Activated CD8-positive, alpha-beta memory T cell treated with anti-CD3 and anti-CD28 coated beads for 48 hours (primary cell): ENCODE results near the gene SLIT3.

Source experiments
- DNase-seq, 3 experiments: peaks; one replicate each; pipeline ENCODE4 v3.0.0-alpha.2; 2020; ENCODE audit warnings: low read depth in 2 of 3, low spot score in 2 of 3

The SLIT3 gene

DNA sequence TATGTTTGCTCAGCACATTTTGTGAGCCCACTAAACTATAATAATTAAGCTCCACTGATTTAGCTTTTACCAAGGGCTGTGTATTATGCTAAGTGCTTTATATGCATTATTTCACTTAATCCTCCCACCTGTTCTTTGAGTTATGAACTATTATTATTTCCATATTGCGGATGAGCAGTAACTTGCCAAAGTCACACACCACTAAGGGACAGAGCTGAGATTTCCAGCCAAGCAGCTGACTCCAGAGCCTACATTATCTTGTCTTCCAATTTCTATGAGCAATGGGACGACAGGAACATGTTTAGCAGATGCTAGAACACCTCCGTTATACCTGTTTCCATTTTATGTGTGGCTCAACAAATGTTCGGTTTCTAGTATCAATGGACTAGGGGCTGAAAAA, 484.3 kb downstream of the SLIT3 start:
- no peak for DNase-seq

DNA sequence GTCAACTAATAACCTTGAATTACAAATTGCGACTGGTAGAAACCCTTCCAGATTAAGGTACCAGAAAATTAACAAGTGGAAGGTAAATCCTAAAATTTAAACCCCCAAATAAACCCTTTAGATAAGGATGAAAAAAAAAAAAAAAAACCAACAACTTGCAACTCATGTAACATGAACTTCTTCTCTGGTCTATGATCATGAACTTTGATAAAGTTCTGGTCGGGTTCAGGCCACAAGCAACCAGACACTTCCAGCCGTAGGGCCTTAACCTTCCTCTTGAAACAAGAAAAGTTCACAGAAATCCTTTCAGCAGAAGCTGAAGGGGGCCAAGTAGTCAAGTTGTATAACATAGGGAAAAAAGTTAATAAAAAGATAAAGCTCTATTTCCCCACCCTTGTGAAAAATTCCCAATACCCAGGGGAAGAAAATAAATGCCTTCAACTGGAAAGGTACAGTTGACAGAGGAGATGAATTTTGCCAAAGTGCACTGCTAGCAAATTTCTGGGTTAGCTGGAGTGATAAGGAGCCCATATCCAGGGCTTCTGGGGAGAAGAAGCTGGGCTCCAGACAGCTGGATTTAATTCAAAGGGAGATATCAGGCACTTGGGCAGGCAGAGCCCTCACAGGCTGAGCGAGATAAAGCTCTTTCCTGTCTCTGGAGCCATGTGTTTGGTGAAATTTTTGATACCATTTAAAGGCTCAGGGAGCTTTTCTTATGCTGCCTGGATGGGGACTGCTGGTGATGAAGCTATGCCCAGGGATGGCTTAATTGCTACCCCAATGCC, 487.6 kb downstream of the SLIT3 start:
- DNase-seq: no peak

DNA sequence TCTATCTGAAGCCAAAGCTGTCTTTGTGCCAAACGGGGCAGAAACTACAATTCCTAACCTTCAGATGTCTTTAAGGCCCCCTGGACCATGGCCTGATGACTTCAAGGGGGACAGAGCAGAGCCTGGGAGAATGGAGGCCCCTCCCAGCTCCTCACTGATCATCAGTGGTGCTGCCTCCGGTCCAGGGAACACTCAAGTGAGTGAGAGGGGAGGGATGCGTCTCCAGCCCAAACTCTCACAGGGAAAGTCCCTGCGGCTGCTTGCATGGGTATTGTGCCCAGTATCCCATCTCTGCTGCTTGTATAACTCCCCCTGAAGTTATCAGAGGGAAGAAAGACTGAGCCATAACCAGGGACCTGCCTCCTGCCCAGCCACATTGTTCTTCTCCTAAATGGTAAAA, 490.3 kb downstream of the SLIT3 start:
- no peak for DNase-seq

DNA sequence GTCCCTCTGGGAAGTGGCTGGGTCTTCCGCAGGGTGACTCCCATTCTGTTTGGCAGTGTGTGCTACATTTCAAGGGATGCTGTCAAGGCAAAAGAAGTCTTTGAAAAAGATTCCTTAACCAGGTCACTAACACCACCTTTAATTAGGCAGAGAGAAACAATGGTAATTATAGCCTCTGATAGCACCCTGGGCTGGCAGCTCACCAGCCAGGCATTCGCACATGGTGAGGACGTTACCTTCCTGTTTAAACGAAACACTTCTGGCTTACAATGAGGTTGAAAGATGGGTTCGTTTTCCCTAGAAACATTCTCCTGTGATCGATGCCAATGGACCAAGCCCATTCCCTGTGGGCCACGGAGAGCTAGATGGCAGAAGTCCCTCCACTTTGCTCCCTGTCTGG, 491.7 kb downstream of the SLIT3 start:
- DNase-seq: no peak

DNA sequence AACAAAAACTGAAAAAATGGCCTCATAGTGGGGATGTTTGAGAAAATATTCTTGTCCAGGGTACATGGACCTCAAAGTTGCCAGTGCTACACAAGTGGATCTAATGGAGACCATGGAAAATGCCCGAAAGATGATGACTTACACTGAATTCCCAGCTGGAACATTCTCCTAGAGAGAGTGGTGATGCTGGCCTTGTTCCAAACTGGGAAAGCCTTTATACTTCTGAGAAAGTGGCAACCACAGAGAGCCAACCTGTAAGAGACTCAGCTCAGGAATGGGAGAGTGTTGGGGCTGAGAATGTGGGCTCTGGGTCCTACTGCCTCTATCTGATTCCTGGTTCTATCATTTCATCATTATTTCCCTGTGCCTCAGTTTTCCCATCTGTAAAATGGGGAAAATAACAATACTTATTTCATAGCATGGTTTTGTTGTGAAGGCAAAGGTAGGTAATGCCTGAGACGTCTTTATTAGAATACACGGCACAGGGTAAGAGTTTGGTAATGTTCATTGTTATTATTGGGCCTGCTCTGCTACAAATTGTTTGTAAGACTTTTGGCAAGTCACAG, 492.8 kb downstream of the SLIT3 start:
- no peak for DNase-seq

DNA sequence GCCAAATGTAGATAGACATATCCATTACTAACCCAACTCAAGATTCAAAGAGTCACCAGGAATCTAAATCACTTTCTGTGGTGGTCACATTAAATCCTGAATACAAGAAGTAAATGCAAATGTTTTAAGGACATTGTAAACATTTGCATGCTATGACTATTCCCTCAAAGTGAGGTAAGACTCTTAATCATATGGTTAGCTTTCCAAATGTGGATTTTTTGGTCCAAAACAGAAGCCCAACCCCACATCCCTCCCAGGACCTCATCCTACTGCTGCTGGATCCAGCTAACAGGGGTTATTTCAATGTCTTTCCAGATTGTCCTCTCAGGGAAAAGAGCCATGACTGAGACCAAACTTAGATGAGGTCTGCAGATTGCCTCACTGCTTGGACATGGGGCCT, 493.7 kb downstream of the SLIT3 start:
- DNase-seq: no peak

DNA sequence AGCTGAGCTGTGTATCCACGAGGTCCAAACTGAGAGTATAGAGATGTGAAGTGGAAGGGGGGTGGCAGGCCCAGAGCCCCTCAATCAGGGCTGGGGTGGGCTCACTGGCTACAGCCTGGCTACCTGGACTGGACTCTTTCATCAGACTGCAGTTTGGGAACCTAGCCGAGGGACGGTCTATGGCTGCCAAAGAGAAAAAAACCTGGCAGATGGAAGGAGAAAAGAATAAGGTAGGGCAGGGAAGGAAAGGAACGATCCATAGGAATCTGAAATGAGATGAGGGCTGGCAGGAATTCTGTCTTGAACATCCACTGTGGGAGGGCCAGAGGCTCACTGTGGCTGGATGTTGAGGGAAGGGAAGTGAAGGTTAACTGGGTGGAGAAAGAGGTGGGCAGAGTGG, 497.4 kb downstream of the SLIT3 start:
- no peak for DNase-seq

DNA sequence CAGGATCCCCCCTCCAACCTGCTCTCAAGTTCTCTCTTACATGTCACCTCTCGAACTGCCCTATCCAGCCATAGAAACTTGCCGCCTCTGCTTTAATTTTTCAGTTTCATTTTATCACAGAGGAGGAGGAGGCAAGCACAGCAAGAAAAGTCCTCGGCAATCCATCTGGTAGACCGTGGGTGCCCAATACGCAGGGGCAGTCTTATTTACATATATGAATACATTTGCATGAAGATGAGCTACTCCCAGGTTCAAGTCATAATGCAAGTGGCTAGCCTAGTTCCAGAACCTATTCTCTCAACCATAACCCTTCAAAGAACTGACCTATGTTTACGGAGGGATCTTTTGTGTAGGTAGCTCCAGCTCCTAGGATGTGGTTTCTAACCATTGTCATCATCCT, 498.6 kb downstream of the SLIT3 start:
- DNase-seq: no peak

DNA sequence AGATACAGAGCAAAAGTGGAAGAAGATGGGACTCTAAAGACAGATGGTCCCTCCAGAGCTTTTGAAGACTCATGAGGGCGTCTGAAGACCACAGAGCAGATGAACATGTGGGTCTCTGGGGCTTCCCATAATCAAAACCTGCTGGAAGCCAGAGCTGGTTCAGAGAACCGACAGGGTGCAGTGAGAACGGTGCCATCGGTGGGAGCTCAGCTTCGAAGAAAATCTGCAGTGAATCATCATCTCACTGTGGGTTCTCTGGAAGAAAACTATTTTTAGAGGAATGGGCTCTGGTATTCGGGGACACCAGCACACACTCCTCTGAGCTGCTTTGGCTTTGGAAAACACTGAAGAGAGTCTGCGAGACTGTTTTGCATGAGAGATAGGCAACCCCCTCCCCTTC, 499.4 kb downstream of the SLIT3 start:
- no peak for DNase-seq

DNA sequence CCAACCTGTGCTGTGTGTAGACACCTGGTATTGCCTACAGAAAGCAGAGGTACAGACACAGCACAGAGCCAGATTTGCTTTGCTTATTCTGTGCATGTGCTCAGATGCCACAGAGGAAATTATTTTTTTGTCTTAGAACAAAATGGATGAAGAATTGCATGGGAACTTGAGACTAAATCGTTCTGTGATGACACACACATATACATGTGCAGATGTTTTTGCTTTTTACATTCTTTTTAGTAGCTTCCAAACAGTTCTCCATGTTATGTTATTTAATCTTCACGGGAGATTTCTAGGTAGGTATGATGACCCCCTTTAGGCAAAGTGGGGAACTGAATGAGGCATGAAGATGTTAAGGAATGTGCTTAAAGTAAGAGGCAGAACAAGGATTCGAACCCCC, 500.2 kb downstream of the SLIT3 start:
- no peak for DNase-seq

DNA sequence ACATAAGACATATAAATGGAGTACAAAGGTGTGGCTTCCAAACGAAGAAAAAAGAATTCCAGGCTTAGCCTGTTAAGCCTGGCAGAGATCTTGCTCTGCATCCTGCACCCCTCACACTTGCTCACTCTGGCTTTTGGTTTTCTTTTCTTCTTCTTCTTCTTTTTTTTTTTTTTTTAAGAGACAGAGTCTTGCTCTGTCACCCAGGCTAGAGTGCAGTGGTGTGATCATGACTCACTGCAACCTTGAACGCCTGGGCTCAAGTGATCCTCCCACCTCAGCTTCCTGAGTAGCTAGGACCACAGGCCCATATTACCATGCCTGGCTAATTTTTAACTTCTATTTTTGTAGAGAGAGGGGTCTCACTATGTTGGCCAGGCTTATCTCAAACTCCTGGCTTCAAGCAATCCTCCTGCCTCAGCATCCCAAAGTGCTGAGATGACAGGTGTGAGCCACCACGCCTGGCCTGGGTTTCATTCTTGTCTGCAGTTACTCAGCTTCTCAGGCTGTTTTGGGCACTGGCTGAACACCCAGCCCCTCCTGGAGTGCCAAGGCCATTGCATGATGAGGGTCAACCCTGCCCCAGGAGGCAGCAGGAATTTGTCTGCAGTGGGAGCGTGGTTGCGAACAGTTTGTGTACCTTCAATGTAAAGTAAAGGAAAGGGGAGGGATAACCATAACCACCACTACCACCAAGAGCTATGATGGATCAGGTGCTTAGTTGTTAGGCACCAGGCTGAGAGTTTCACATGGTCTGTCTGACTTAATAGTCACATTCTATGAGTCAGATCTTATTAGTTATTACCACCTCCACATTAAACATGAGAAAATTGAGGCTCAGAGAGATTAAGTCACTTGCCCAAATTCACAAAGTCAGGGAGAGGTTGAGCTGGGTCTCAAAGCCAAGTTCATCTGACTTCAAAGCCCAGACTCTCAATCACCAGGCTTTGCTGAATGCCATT, 502.6 kb downstream of the SLIT3 start:
- DNase-seq: no peak

DNA sequence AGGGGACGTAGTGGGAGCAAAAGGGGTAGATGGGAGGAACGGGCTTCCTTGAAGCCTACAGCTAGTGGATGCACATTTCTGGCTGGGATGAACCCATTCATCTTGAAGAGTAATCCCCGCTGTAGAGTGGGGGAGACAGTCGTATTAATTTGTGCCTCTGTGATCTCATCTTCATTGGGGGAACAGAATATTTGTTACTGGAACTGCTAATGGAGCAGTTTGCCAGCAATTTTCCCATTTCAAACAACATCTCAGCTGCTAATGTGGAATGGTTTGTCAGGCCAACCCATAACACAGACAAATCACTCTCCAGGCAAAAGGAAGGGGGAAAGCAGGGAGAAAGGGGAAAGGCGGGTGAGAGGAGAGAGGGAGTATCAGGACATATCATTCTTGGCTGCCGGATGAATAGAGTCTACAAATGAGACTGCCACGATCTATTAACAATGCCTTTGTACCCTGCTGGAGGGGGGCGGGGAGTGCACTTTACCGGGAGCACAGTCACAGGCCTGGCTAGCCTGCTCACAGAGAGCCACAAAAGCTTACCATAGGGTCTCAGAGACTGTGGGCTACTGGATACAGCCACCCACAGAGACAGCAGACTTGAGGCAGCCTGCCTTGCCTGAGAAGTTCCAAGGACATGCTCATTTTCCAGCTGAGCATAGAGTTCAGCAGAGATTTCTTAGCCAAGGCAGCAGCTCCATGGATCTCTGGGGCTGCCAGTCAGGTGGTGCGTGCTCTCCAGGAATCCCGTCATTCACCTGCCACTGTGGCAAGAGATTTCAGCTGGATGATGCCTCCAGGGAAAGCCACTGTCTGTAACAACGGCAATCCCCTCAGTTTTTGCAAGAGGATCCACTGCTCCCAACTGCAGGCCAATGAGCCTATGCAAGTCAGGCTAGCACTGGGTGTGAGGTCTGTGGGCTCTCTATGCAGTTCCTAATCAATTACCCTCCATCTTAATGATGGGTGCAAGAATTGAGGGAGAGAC, 504.1 kb downstream of the SLIT3 start:
- DNase-seq: no peak

DNA sequence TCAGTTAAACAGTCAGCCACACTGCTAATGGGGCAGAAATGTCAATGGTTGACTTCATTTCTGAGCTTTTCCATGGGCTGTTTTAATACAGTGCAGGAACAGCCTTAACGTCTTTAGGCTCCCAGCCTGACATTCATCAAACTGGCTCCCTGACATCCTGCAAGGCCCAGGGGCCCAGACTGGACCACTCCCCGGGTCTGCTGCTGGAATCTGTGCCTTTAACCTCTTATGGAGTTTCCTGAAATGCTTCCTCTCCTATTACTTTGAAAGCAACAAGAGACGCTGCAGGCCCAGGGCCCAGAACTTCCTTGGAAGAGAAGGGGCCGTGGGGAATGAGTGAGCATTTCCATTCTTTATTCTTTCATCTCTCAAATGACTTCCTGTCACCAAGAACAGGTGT, 504.9 kb downstream of the SLIT3 start:
- DNase-seq: no peak

DNA sequence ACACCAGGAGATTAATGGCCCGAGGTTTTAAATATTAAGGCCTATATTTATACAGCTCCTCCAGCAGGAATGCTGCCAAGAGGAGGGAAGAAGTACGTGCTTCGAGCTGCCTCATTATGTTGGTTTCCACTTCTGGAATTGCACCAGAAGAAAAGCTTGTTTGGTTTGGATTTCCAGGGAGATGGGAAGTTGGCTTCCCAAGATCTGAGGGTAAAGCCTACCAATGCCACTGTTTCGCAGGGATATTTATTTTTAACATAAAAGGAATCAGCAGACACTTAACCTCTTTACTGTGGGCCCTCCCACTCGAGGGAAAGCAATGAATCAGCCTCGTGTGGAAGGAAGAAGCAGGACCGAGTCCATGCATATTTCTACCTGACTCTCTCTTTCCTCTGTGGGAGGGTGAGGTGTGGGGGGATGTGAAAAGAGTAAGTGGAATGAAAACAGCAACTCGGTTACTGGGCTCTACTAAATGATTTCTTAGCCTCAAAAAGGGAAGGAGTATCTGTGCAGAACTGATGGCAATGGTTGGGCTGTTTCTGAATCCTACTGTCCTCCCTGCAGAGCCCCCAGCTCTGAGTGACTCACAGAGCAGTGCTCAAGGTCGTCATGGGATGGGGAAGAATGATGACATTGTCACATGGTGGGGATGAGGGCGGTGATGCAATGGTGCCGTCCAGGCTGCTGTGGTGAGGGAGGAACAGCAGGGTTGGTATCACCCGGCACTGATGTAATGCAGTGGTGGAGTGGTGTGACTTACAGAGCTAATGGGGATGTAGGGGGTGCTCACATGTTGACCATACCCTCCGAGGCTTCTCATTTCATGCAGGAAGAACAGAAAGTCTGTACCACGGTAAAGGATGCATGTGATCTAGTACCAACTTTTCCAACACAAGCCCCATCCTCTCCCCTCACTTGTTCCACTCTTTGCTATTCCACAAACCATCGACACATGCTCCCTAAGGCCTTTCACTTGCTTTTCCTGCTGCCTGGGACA, 506.8 kb downstream of the SLIT3 start:
- DNase-seq: no peak

DNA sequence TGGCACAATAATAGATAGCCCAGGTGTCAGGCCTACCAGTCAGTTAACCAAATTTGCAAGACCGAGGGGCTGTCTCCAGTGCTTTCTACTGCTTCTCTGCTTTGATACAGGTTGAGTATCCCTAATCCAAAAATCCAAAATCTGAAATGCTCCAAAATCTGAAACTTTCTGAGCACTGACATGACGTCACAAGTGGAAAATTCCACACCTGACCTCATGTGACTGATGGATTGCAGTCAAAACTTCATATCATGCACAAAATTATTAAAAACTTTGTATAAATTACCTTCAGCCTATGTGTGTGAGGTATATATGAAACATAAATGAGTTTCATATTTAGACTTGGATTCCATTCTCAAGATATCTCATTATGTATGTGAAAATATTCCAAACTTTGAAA, 508.3 kb downstream of the SLIT3 start:
- DNase-seq: no peak

DNA sequence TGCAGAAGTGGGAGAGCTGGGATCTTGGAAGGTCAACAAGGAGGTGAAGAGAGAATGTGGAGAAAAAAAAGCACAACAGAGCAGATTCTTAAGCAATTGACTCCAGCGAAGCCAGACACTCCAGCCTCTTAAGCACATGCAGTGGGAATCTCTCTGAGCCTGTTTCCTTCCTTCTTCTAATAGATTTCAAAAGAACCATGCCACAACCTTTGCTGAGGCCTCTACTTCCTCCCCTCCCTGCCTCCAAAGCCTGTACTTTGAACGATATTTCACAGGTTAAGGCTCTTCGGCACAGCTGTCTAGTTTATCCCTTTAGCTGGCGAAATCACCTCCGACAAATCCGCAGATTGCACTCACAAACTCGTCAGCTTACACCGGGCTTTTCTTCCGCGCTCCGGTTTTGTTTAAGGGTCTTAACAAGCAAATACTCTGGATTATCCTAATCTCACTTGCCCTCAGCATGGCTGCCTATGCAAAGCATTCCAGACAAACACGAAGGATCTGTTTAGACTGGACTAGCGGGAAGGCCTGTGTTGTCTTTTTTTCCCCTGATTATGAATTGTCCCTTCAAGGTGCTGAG, 510.2 kb downstream of the SLIT3 start:
- DNase-seq: no peak

DNA sequence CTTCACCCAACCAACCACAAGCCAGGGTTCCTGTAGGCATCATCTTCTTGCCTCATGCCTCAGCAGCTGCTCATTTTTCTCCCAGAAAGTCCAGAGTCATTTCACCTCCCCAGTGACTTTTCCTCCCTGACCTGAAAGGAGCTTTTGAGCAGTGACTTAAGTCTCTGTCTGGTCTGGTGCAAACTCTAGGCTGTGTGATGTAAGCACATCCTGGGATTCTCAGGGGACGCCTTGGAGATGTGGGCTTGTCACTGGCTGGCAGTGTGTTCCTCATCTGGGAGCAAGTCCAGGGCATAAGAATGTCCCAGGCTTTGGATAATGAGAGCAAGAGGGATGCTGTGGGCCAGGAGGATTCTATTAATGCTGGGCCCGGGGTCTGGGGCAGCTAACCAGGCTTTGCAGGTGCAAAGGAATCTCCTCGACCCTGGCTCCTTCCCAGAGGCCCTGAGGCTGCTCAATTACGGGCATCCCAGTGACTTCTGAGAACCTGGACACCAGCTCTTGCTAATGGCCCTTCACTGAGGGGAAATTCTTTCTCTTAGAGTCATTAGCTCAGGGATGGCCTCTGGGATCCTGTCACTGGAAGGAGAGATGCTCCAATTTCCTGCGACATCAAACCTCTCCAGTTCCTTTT, 510.8 kb downstream of the SLIT3 start:
- no peak for DNase-seq

DNA sequence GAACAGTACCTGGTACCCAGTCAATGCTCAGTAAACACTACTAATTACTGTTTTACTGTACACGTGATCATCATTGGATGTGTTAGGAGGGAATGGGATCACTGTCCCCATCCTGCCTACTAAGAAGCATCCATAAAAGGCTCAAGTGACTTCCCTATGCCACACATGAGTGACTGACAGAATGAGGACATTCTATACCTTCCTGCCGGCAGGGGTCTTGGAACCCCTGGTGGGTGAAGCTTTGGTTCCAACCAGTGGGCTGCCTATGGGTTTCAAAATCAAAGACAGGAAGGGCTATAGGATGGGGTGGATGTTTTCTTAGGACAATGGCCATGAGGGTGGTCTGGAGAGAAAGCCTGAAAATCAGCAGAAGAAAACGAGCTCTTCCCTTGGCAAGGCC, 512.2 kb downstream of the SLIT3 start:
- DNase-seq: no peak

DNA sequence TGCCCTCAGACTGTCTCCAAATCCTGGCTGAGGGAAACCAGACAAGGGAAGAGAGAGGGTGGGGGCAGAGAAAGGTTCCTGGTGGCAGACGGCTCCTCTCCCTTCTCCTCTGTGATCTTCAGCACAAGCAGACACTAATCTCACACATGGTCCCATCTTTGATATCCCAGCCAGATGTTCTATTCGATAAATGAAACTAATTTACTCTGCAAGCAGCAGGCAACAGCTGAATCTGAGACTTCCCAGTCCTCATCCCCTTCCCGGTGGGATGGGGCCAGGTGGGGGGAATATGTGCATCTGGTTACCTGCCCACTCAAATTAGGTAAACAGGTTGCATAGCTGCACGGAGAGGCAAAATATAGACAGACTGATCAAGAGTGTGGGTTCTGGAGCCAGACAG, 512.8 kb downstream of the SLIT3 start:
- DNase-seq: no peak
